Measurements from ENCODE around the gene CYLD. TPM values are rescaled to one million over a fixed set of nuclear protein-coding genes. Genes with fewer than 3 reads are reported as not detected.

CYLD gene
- polyA plus RNA-seq, 10 donors: 18.9 to 34.2 (median 27.8) TPM

GRCh38 chr16:50709980-50710379, 31.9 kb upstream of the CYLD start:
- DNase-seq: no peak

GRCh38 chr16:50711040-50711439, 30.8 kb upstream of the CYLD start:
- DNase-seq: no peak

- DNase-seq: peak; percentile 69 to 73 (median 72)
Measured at GRCh38 chr16:50711862-50712559, 29.9 kb upstream of the CYLD start.

- DNase-seq: no peak
Measured at GRCh38 chr16:50712560-50712898, 29.4 kb upstream of the CYLD start.

- no peak for DNase-seq
Measured at GRCh38 chr16:50712956-50713355, 28.9 kb upstream of the CYLD start.

GRCh38 chr16:50717091-50717490, 24.8 kb upstream of the CYLD start:
- DNase-seq: no peak

GRCh38 chr16:50717494-50717893, 24.4 kb upstream of the CYLD start:
- DNase-seq: no peak

GRCh38 chr16:50718061-50718760, 23.7 kb upstream of the CYLD start:
- DNase-seq: no peak

GRCh38 chr16:50718761-50719400, 23.0 kb upstream of the CYLD start:
- DNase-seq: no peak

GRCh38 chr16:50719401-50720337, 22.2 kb upstream of the CYLD start:
- no peak for DNase-seq

GRCh38 chr16:50721549-50722404, 20.1 kb upstream of the CYLD start:
- DNase-seq: no peak

GRCh38 chr16:50722405-50722737, 19.5 kb upstream of the CYLD start:
- no peak for DNase-seq

GRCh38 chr16:50722960-50723359, 18.9 kb upstream of the CYLD start:
- DNase-seq: no peak

GRCh38 chr16:50724306-50724705, 17.6 kb upstream of the CYLD start:
- no peak for DNase-seq

- DNase-seq: no peak
Measured at GRCh38 chr16:50731130-50731988, 10.5 kb upstream of the CYLD start.

GRCh38 chr16:50731989-50732832, 9.7 kb upstream of the CYLD start:
- peak in 1 of 3 donors; percentile 61 for DNase-seq

- DNase-seq: no peak
Measured at GRCh38 chr16:50733468-50733867, 8.4 kb upstream of the CYLD start.

GRCh38 chr16:50735629-50736122, 6.2 kb upstream of the CYLD start:
- no peak for DNase-seq

GRCh38 chr16:50736448-50736847, 5.4 kb upstream of the CYLD start:
- no peak for DNase-seq
